ENCODE results near the gene GNG8. TPM values are rescaled to one million over a fixed set of nuclear protein-coding genes. Genes with fewer than 3 reads are reported as not detected.

Gene GNG8
- total and polyA plus RNA-seq, 9 of the 15 experiments (the other 6 are each of a cell fraction or from before 2014, with no cell fraction given): 1.3 TPM; not detected in 8

DNA sequence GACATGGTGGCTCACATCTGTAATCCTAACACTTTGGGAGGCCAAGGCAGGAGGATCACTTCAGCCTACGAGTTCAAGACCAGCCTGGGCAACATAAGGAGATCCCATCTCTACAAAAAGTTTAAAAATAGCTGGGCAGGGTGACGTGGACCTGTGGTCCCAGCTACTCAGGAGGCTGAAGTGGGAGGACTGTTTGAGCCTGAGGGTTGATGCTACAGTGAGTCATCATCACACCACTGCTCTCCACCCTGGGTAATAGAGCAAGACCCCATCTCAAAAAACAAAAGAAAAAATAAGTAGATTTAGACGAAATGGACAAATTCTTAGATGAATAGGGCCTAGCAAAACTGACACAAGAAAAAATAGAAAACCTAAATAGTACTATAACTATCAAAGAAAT, 10.4 kb upstream of the GNG8 start:
- Histone ChIP-seq H3K9ac (ENCODE audit: insufficient read depth in 1 of 2, low read depth in 2 of 2, low read length in 2 of 2) (no peak overlapping the region), H3K9me3 (replicated peaks; ENCODE audit: control insufficient read depth, insufficient read depth, low read depth, low read length) (no peaks in the 10 kb centered on the region), H3K27me3 (ENCODE audit: control insufficient read depth in 2 of 2, insufficient read depth in 2 of 2, low read length in 2 of 2) (no peaks in the 10 kb centered on the region), H3K4me3 (no peak overlapping the region), H3K36me3 (ENCODE audit: control insufficient read depth, insufficient read depth, low read length) (no peaks in the 10 kb centered on the region), H3K27ac (ENCODE audit: extremely low read depth, low read depth, low read length) (no peak overlapping the region), H3K9me1 (ENCODE audit: control insufficient read depth, insufficient read depth, low read length) (no peaks in the 10 kb centered on the region), H3K79me2 (ENCODE audit: control insufficient read depth, insufficient read depth, low read length) (no peaks in the 10 kb centered on the region), H4K20me1 (replicated peaks; ENCODE audit: control insufficient read depth, insufficient read depth, low read length) (no peaks in the 10 kb centered on the region), H2AFZ (ENCODE audit: low read depth, low read length) (no peak overlapping the region), H3K4me1 (replicated peaks in 1 of 2; ENCODE audit: control insufficient read depth in 2 of 2, insufficient read depth in 2 of 2, low read length in 2 of 2) (peaks cover 0 to 4% of the 10 kb centered on the region in 2 experiments; a peak in 3 of 5 replicates), H3K4me2 (ENCODE audit: insufficient read depth, low read length) (no peak overlapping the region)
- BruUV-seq (replicated peaks): no TSS peak
- in situ Hi-C loops (cut with MboI) (no loop called here), intact Hi-C loops (cut with micrococcal nuclease) (no loop called here)
- ChIA-PET POLR2A (no interaction called here), CTCF (ENCODE audit: low intra/inter-chr PET ratio) (no interaction called here)
- ATAC-seq (no peak), DNase-seq (ENCODE audit: extremely low read depth in 1 of 4, low spot score in 3 of 4) (peak in 1 of 4 experiments; percentile 35), FAIRE-seq (no peak)
- 20% methylated on average over 3 of the region's 3 CpGs for WGBS (ENCODE audit: insufficient coverage, low coverage, missing lambda C conversion rate)
- TF ChIP-seq MCM5 (IDR thresholded peaks at IDR 0.05; ENCODE audit: low read depth): no peak
- no peak for TF ChIP-seq TAF15 (IDR thresholded peaks at IDR 0.05; ENCODE audit: low read depth, low read length)
- no peak for TF ChIP-seq FOXK1 (CRISPR knock-in tag; IDR thresholded peaks at IDR 0.05; ENCODE audit: borderline replicate concordance)
- TF ChIP-seq PCBP2 (IDR thresholded peaks at IDR 0.05; ENCODE audit: low read depth, low read length, poor library complexity, severe bottlenecking): no peak
- TF ChIP-seq, protein P1, sequence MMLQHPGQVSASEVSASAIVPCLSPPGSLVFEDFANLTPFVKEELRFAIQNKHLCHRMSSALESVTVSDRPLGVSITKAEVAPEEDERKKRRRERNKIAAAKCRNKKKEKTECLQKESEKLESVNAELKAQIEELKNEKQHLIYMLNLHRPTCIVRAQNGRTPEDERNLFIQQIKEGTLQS (IDR thresholded peaks at IDR 0.05): peak; percentile 76
- TF ChIP-seq, protein P1 (CRISPR knock-in tag; conservative IDR thresholded peaks at IDR 0.05): no peak
- no peak for TF ChIP-seq ZNF695 (CRISPR knock-in tag; IDR thresholded peaks at IDR 0.05)
- TF ChIP-seq SLC30A9 (CRISPR knock-in tag; IDR thresholded peaks at IDR 0.05): no peak
- TF ChIP-seq TAF9B (IDR thresholded peaks at IDR 0.05; ENCODE audit: partially characterized antibody): no peak
- TF ChIP-seq JUN (IDR thresholded peaks at IDR 0.05; ENCODE audit: borderline replicate concordance, low read depth, low read length): 0 out of 2 replicates have a peak, but pooled peaks have one; percentile 49
- no peak for TF ChIP-seq JUN (CRISPR knock-in tag; IDR thresholded peaks at IDR 0.05; ENCODE audit: borderline replicate concordance)
- TF ChIP-seq, protein P2, sequence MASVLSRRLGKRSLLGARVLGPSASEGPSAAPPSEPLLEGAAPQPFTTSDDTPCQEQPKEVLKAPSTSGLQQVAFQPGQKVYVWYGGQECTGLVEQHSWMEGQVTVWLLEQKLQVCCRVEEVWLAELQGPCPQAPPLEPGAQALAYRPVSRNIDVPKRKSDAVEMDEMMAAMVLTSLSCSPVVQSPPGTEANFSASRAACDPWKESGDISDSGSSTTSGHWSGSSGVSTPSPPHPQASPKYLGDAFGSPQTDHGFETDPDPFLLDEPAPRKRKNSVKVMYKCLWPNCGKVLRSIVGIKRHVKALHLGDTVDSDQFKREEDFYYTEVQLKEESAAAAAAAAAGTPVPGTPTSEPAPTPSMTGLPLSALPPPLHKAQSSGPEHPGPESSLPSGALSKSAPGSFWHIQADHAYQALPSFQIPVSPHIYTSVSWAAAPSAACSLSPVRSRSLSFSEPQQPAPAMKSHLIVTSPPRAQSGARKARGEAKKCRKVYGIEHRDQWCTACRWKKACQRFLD (CRISPR knock-in tag; IDR thresholded peaks at IDR 0.05): no peak
- no peak for TF ChIP-seq ZZZ3 (IDR thresholded peaks at IDR 0.05)
- no peak for TF ChIP-seq CEBPB (tag; IDR thresholded peaks at IDR 0.05)
- no peak for TF ChIP-seq ZNF282 (CRISPR knock-in tag; IDR thresholded peaks at IDR 0.05)
- no peak for TF ChIP-seq LEF1 (IDR thresholded peaks at IDR 0.05)
- TF ChIP-seq ZNF121 (CRISPR knock-in tag; conservative IDR thresholded peaks at IDR 0.05): peak; percentile 46
- no peak for TF ChIP-seq RAD21 (CRISPR knock-in tag; conservative IDR thresholded peaks at IDR 0.05 in 1 of 2, IDR thresholded peaks at IDR 0.05 in 1 of 2)
- TF ChIP-seq KDM1A (IDR thresholded peaks at IDR 0.05): peak in 1 of 2 experiments; percentile 25; a peak in 1 of 4 replicates
- no peak for TF ChIP-seq POLR3A (IDR thresholded peaks at IDR 0.05; ENCODE audit: borderline replicate concordance, extremely low read depth, insufficient read depth, insufficient read length)
- no peak for TF ChIP-seq BDP1 (IDR thresholded peaks at IDR 0.05; ENCODE audit: insufficient read depth, insufficient read length)
- no peak for TF ChIP-seq ZBED1 (IDR thresholded peaks at IDR 0.05)
- no peak for TF ChIP-seq MAFG (tag; conservative IDR thresholded peaks at IDR 0.05)

All from K562 (cell line).